Hepatocyte (in vitro differentiated cells): ENCODE results near the gene TMEM203. TPM values are rescaled to one million over a fixed set of nuclear protein-coding genes. Genes with fewer than 3 reads are reported as not detected.
"Not testable (repeated sequence)": the region's sequence is repeated elsewhere in the genome, so short reads cannot be mapped to it uniquely, and the experiment has no call there.

Experiments used
- DNase-seq: peaks from one replicate; pipeline ENCODE4 v3.0.0-alpha.2; 2016; ENCODE audit warnings: low spot score
- H2AFZ ChIP-seq: fragments of 200-600 bp; sonication (generic); 2 replicates; pipeline ENCODE4 v1.6.0; 2016; ENCODE audit warnings: antibody characterized with exemption, mild to moderate bottlenecking
- H3K27ac ChIP-seq: fragments of 200-600 bp; sonication (generic); 2 replicates; pipeline ENCODE4 v1.5.1; 2016; ENCODE audit warnings: mild to moderate bottlenecking
- H3K27me3 ChIP-seq: fragments of 200-600 bp; sonication (generic); 2 replicates; pipeline ENCODE4 v1.6.1; 2016
- H3K36me3 ChIP-seq: fragments of 200-600 bp; sonication (generic); replicated peaks from 2 replicates; pipeline ENCODE4 v1.5.1; 2016; ENCODE audit warnings: low read depth; ENCODE audit not compliant: insufficient read depth
- H3K4me1 ChIP-seq: fragments of 200-600 bp; sonication (generic); 2 replicates; pipeline ENCODE4 v1.5.1; 2016; ENCODE audit warnings: mild to moderate bottlenecking, moderate library complexity; ENCODE audit not compliant: insufficient read depth
- H3K4me2 ChIP-seq: fragments of 200-600 bp; sonication (generic); 2 replicates; pipeline ENCODE4 v1.6.0; 2016
- H3K4me3 ChIP-seq: fragments of 200-600 bp; sonication (generic); 2 replicates; pipeline ENCODE4 v1.5.1; 2016; ENCODE audit warnings: mild to moderate bottlenecking
- H3K79me2 ChIP-seq: fragments of 200-600 bp; sonication (generic); 2 replicates; pipeline ENCODE4 v1.6.0; 2017; ENCODE audit warnings: mild to moderate bottlenecking
- H3K9me2 ChIP-seq: fragments of 200-600 bp; sonication (generic); replicated peaks from 2 replicates; pipeline ENCODE4 v1.6.0; 2017; ENCODE audit warnings: mild to moderate bottlenecking; ENCODE audit not compliant: insufficient read depth
- H3K9me3 ChIP-seq: fragments of 200-600 bp; sonication (generic); 2 replicates; pipeline ENCODE4 v1.5.1; 2016; ENCODE audit warnings: low read depth, mild to moderate bottlenecking
- H4K20me1 ChIP-seq: fragments of 200-600 bp; sonication (generic); 2 replicates; pipeline ENCODE4 v1.6.0; 2016; ENCODE audit warnings: mild to moderate bottlenecking; ENCODE audit not compliant: insufficient read depth, poor library complexity, severe bottlenecking
- EZH2 ChIP-seq: fragments of 200-600 bp; sonication (generic); IDR thresholded peaks from 2 replicates; pipeline ENCODE4 v1.6.1; 2016; ENCODE audit warnings: antibody characterized with exemption, mild to moderate bottlenecking, borderline replicate concordance
- EZH2phosphoT487 ChIP-seq: fragments of 200-600 bp; sonication (generic); IDR thresholded peaks from one replicate; pipeline ENCODE4 v1.6.1; 2018; ENCODE audit warnings: antibody characterized with exemption, mild to moderate bottlenecking, low read depth, moderate library complexity; ENCODE audit not compliant: unreplicated experiment, severe bottlenecking
- WGBS: methylation state at CpG from one replicate; pipeline ENCODE4 v1.1.6; 2016; ENCODE audit warnings: low lambda C conversion rate; ENCODE audit errors: missing lambda C conversion rate; 5-methylcytosine and 5-hydroxymethylcytosine counted together
- polyA plus RNA-seq: library from polyadenylated mRNA; unstranded; fragments of >200 nt; fragmentation: Nextera tagmentation; extraction: Ambion mirVana; gene quantifications from 2 replicates; pipeline ENCODE4 v1.2.1, GENCODE V29; 2016
- total RNA-seq: library from RNA; depleted of rRNA; stranded (reverse); fragments of >200 nt; gene quantifications from 2 replicates; pipeline ENCODE4 v1.2.3, GENCODE V29; 2014
- TF ChIP-seq, protein P1 (sequence below): fragments of 200-600 bp; sonication (generic); IDR thresholded peaks from 2 replicates; pipeline ENCODE4 v1.5.1; 2016; ENCODE audit warnings: antibody characterized with exemption, mild to moderate bottlenecking; ENCODE audit not compliant: poor library complexity

The TMEM203 gene
- total and polyA plus RNA-seq, 2 experiments from 2014 or later: 37.6 to 60.7 TPM

DNA sequence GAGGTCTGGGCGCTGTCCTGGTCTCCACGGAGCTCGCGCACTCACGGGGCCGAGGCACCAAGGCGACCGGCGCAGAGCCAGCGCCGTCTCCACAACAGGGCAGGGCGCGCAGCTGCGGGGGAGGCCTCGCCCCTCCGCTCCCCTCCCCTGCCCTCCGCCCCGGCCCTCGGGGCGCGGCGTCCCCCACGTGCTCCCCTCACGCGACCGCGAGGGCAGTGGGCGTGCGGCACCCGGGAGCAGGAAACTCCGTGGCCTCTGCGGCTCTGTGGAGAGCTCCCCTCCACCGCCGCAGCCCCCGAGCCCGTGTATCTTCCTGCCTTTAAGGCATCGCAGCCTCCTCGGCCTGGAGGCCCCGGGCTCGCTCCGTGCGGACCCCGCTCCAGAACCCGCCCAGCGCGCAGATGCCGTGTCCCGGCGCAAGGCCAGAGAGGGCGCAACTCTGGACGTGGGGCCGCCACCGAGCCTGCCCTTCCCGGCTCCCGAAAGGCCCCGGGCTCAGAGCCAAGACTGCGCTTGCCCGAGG, 34.9 kb upstream of the TMEM203 start:
- peak overlapping the region; percentile 94 for H3K27ac ChIP-seq
- 1% methylated on average over 40 of the region's 58 CpGs for WGBS
- H3K4me3 ChIP-seq: peak overlapping the region; percentile 82
- no peaks in the 10 kb centered on the region for H3K36me3 ChIP-seq
- no peak for TF ChIP-seq EZH2phosphoT487
- TF ChIP-seq, protein P1, sequence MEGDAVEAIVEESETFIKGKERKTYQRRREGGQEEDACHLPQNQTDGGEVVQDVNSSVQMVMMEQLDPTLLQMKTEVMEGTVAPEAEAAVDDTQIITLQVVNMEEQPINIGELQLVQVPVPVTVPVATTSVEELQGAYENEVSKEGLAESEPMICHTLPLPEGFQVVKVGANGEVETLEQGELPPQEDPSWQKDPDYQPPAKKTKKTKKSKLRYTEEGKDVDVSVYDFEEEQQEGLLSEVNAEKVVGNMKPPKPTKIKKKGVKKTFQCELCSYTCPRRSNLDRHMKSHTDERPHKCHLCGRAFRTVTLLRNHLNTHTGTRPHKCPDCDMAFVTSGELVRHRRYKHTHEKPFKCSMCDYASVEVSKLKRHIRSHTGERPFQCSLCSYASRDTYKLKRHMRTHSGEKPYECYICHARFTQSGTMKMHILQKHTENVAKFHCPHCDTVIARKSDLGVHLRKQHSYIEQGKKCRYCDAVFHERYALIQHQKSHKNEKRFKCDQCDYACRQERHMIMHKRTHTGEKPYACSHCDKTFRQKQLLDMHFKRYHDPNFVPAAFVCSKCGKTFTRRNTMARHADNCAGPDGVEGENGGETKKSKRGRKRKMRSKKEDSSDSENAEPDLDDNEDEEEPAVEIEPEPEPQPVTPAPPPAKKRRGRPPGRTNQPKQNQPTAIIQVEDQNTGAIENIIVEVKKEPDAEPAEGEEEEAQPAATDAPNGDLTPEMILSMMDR: peak; percentile 21
- TF ChIP-seq EZH2: no peak
- H3K9me2 ChIP-seq: no peaks in the 10 kb centered on the region
- H2AFZ ChIP-seq: peak overlapping the region; percentile 33
- H4K20me1 ChIP-seq: peaks cover 24% of the 10 kb centered on the region
- peak overlapping the region; percentile 82 for H3K4me2 ChIP-seq
- peak; percentile 91 for DNase-seq
- no peaks in the 10 kb centered on the region for H3K9me3 ChIP-seq
- peaks cover 34% of the 10 kb centered on the region for H3K4me1 ChIP-seq
- H3K27me3 ChIP-seq: no peaks in the 10 kb centered on the region
- H3K79me2 ChIP-seq: peaks cover 61% of the 10 kb centered on the region

DNA sequence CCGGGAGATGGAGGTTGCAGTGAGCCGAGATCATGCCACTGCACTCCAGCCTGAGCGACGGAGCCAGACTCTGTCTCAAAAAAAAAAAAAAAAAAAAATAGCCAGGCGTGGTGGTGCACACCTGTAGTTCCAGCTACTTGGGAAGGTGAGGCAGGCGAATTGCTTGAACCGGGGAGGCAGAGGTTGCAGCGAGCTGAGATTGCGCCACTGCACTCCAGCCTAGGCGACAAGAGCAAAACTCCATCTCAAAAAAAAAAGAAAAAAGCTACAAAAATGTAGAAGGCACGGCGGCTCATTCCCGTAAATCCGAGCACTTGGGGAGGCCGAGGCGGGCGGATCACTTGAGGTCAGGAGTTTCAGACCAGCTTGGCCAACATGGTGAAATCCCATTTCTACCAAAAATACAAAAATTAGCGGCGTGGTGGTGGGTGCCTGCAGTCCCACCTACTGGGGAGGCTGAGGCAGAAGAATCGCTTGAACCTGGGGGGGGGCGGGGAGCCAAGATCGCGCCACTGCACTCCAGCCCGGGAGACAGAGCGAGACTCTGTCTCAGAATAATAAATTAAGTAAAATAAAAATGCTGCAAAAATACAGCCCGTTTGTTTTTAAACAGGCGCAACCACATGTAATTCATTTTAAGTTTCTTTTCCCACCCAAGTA, 34.2 kb upstream of the TMEM203 start:
- not testable (repeated sequence) for H3K36me3 ChIP-seq, H3K27me3 ChIP-seq, H3K9me3 ChIP-seq, DNase-seq, H3K9me2 ChIP-seq
- H3K79me2 ChIP-seq: peaks cover 61% of the 10 kb centered on the region
- H3K4me2 ChIP-seq: peak overlapping the region; percentile 82
- WGBS: 49% methylated on average over 27 of the region's 27 CpGs
- H2AFZ ChIP-seq: peak overlapping the region; percentile 33
- peak overlapping the region; percentile 94 for H3K27ac ChIP-seq
- peaks cover 34% of the 10 kb centered on the region for H3K4me1 ChIP-seq
- peak overlapping the region; percentile 82 for H3K4me3 ChIP-seq
- H4K20me1 ChIP-seq: peaks cover 24% of the 10 kb centered on the region

DNA sequence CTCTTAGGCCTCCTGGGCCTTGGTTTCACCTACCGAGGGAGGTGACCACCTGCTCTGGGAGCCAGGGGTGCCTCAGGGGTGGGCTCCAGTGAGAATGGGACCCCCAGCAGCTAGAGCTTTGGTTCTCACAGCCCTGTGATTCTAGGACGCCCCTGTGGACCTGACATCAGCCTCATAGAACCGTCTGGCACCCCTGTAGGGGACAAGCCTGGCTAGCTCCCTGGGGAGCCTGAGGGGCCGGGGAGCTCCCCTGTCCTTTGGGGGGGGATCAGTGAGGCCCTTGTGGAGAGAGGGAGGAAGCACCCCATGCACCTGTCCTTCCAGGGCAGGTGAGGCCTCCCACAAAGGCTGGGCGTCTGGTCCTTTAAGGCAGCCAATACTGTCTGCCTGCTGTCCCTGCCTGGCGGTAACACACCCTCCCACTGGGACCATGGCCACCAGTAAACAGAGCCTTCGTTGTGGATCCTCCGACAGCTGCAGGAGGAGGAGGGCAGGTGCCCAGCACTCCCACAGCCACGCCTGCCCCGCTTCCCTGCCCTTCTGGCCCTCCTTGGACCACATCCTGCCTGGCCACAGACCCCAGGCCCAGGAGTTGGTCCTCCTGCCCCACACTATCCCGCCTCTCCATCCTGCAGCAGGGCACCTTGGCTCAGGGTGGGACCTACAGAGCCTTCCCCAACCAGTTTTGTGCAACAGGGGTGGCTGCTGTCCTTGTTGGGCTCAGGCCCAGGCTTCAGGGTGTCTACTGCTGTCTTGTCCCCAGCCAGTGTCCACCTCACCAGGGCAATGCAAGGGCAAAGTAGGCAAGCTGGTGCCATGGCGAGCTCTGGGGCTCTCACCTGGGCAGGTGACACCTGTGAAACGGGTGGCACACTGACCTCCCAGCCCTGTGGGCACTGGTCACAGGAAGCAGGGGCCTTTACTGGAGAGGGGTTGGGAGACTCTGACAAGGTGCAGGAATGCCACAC, 32.6 kb upstream of the TMEM203 start:
- peak overlapping the region; percentile 82 for H3K4me2 ChIP-seq
- H3K4me1 ChIP-seq: peaks cover 34% of the 10 kb centered on the region
- H4K20me1 ChIP-seq: peaks cover 15% of the 10 kb centered on the region
- no peak for DNase-seq
- no peak overlapping the region for H3K27ac ChIP-seq
- H3K9me2 ChIP-seq: no peaks in the 10 kb centered on the region
- no peaks in the 10 kb centered on the region for H3K27me3 ChIP-seq
- H2AFZ ChIP-seq: no peak overlapping the region
- H3K79me2 ChIP-seq: peaks cover 48% of the 10 kb centered on the region
- WGBS: 85% methylated on average over 12 of the region's 13 CpGs
- H3K36me3 ChIP-seq: no peaks in the 10 kb centered on the region
- TF ChIP-seq EZH2phosphoT487 (no peak), EZH2 (no peak)
- TF ChIP-seq, protein P1: no peak
- H3K9me3 ChIP-seq: no peaks in the 10 kb centered on the region
- H3K4me3 ChIP-seq: no peak overlapping the region

DNA sequence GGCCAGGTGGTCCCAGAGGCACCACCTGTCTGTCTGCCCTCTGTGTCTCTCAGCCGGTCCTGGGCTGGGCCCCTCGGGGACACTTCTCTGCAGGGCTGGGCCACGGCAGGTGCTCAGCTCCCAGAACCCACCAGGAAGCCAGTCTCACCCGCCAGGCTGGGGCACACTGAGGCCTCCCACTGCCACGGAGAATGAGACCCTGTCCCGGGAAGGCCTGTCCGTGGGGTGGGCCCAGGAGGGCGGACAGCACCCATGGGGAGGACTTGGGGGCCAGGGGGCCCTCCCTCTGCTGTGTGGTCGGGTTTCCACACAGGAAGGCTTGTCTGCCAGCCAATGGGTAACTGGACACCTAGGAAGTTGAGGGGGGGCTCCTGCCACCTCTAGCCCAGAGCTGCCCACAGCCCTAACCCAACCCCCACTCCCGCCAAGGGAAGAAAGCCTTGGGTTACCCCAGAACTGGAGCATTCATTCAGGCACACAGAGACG, 31.5 kb upstream of the TMEM203 start:
- peaks cover 5% of the 10 kb centered on the region for H4K20me1 ChIP-seq
- H3K79me2 ChIP-seq: peaks cover 37% of the 10 kb centered on the region
- peaks cover 26% of the 10 kb centered on the region for H3K4me1 ChIP-seq
- no peaks in the 10 kb centered on the region for H3K9me2 ChIP-seq
- peak overlapping the region; percentile 82 for H3K4me2 ChIP-seq
- H3K36me3 ChIP-seq: no peaks in the 10 kb centered on the region
- no peak for DNase-seq
- H3K4me3 ChIP-seq: no peak overlapping the region
- peak overlapping the region; percentile 50 for H3K27ac ChIP-seq
- H2AFZ ChIP-seq: no peak overlapping the region
- H3K27me3 ChIP-seq: no peaks in the 10 kb centered on the region
- H3K9me3 ChIP-seq: no peaks in the 10 kb centered on the region
- WGBS: 48% methylated on average over 11 of the region's 11 CpGs
- TF ChIP-seq EZH2 (no peak), EZH2phosphoT487 (no peak)
- TF ChIP-seq, protein P1: no peak
